GM10847 (cell line): ENCODE data around the gene HESX1.

Experiments used
- POLR2A ChIP-seq: IDR thresholded peaks from 2 replicates; pipeline ENCODE4 v1.6.1; 2011; ENCODE audit not compliant: insufficient read length; ENCODE audit errors: extremely low read depth

The HESX1 gene

GRCh38 chr3:57158813-57159738 lies 40.7 kb downstream of the HESX1 start:
- no peak for TF ChIP-seq POLR2A

DNA sequence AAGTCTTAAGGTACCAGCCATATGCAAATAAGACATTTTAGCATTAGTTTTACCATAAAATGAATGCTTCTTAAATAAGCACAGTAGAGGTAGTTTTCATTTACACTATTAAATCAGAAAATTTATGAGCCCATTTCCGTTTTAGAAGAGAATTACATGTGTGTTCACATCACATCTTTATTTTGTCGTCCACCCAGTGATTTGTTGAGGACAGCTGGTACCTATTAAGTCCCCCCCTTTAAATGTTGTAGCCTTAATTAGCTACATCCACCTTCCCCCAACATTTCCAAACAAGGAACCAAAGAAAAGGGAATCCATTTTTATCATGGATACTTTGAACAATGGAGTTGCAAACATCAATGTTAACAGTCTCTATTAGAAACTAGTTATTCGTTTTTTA lies 41.5 kb downstream of the HESX1 start:
- no peak for TF ChIP-seq POLR2A

DNA sequence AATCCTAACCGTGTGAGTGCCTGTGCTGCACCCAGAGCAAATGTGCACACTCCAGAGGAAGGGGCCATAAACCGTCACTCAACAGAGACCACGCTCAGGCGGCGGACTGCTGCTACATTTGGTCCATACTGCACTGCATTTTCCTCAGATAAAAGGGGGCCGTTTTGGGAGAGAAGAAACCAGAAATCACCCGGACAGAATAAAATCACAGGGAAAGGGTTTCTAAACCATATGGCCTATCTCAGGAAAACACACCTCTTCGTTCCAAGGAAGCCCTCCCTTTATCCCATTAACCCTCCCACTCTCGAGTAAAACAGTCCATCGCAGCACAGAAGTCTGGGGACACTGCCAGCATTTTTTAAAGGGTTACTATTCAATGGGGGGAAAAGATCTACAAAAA lies 42.2 kb downstream of the HESX1 start:
- TF ChIP-seq POLR2A = no peak

GRCh38 chr3:57155310-57155643 lies 44.5 kb downstream of the HESX1 start:
- no peak for TF ChIP-seq POLR2A

GRCh38 chr3:57154470-57155309 lies 45.1 kb downstream of the HESX1 start:
- TF ChIP-seq POLR2A = no peak

GRCh38 chr3:57152151-57153143 lies 47.3 kb downstream of the HESX1 start:
- no peak for TF ChIP-seq POLR2A

DNA sequence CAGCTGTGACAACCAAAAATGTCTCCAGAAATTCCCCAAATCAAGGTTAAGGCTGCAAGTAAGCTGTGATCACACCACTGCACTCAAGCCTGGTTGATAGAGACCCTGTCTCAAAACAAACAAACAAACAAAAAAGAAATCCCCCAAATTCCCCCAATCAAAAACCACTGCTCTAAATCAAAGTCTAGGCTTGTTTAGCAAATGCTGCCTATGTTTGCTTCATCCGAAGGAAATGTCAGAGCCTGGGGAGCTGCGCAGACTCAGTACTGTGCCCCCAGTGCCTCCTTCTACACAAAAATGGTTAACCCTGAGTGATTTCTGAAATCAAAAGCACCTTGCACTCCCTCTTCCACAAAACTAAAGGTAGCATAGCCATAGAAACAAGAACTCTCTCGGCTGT lies 48.0 kb downstream of the HESX1 start:
- TF ChIP-seq POLR2A = no peak

DNA sequence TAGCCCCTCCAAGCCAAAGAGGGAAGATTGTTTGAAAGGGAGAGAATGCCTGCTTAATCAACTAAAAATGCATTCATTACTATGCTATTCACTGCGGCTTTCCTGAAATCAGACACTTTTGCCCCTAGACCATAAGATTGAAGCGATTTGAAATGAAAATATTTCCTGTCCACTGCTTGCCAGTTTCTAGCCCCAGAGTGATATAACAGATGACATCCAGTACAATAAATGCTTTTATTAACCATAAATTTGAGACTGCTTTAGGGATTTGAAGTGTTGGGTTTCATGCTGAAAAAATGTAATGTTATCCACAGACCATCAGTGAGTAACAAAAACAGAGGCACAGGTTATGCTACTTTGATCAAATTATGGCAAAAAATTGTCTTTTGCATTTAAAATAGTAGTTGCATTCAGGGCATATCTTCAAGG lies 48.7 kb downstream of the HESX1 start:
- no peak for TF ChIP-seq POLR2A

- TF ChIP-seq POLR2A = no peak
Observed at GRCh38 chr3:57150113-57150581, 49.6 kb downstream of the HESX1 start.
